Stimulated activated CD4-positive, alpha-beta T cell treated with anti-CD3 and anti-CD28 coated beads, Interleukin-15, amount 100 ng/mL, for 24 hours (primary cell): Measurements from ENCODE around the gene SLC39A7.

Experiments
- DNase-seq: peaks from one replicate; pipeline ENCODE4 v3.0.0-alpha.2; 2020

SLC39A7 gene

DNA sequence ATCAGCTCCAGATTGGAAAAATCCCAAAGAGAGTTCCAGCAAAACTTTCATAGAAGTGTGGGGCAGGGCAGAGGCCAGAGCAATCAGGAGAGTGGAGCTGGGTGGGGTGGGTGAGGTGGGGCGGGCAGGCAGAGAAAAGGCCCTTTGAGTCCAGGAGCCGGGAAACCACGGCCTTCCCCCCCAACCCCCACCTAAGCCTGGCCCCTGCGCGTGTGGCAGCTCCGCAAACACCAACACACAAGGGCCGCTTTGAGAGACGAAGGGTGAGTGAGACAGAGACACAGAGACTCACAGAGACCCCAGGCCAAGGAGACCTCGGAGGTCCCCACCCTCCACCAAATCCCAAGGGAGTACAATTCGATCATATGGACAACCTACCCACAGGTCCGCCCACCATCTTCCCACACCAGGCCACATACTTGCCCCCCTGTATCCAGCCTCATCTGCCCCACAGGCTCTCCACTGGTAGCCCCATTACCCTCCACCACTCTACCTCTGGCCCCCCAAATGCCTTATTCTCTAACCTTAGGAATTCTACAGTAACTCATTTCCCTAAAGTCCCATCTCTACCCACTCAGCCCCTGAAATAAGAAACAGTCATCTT, 10.1 kb upstream of the SLC39A7 start:
- no peak for DNase-seq

DNA sequence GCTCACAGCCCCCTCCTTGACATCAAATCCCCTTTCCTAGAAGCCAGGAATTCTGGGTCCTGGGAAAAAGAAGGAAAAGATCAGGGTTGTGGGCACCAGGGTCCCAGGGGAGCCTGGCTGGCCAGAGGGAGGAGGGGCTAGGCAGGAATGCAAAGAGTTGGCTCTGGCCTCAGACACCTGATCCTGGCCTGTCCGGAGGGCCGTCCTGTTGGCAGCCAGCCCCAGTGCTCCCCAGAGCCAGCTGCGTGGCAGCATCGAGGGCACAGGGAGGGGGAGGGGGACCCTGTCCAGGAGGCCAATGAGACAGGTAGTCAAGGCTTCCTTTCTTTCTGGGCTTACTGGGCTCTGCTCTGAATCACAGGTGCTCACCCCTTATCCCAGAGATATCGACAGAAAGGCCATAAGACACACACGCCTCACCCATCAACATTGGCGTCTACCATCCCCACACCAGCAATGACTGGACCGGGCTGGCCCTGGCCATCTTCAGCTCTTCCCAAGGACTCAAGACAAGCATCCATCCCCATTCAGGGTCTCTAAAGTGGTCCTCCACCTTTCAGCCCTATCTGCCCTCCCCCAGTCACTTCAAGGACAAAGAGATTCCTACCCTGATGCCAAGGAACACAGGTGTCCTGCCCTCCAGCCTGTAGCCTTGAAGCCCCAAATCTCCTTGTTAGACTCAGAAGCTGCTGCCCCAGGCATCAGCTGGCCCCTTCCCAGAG, 9.1 kb upstream of the SLC39A7 start:
- no peak for DNase-seq

DNA sequence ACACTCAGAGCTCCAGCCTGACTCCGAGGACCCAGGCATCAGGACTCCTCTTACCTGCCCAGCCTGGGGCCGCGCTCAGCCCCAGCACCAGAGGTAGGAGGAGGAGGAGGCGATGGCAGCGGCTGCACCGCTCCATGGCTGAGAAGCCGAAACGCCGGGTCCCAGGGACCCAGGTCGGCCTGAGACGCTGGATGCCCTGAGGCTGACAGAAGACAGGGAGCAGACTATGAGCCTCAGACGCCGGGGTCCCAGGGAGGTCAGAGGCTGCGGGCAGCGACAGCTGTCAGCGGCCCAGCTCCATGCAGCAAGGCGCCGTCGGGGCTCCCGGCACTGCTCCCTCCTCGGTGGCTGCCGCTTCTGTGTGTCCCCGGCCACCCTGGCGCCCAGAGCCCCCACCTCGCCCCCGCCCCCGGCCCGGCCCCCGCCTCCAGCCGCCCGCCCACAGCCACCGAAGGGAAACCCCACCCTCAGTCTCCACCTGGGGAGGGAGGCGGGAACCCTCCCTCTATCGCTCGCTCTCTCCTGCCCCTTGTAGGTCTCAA, 8.5 kb upstream of the SLC39A7 start, which contains the start of gene COL11A2:
COL11A2 (minus strand) TSS at position 363 of the 542 bp plus-strand sequence; CDS start at position 136, 227 bp downstream.
- peak; percentile 20 for DNase-seq

DNA sequence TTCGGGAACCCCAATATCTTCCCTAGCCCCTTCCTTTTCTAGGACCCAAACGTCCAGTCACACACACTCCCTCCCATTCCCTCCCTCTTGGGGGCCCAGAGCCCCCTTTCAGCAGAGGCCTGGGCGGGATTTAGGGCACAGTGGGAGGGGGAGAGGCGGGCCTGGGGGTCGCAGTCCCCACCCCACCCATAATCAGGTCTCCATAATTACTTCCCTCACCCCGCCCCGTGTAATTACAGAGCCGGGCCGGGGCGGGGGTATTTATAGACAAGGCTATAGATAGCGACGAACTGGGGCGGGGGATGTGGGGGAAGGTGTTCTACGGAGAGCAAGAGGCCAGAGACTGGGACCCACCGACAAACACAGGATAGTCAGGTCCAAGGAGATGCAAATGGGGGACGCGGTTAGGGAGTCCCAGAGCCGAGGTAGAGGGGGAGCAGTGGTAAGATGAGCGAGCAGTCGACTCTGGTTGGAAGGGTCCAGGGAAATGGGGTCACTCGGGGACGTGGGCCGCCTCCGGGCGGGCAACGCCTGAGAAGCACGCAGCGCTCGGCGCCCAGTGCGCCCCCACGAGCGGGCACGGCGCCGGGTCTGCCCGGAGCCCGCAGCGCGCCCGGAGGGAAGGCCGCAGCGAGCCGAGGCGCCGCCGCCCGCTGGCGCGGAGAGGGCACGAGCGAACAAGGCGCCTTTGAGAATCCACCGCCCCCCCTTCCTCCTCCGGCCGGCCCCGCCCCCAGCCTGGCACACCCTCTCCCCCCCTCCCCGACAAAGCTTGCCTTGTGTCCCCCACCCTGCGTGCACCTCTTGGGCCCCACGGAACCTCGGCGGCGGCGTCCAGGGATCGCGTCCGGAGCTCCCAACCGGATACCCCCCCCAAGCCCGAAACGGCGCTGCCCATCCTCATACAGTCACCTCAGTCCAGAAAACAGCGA, 7.7 kb upstream of the SLC39A7 start:
- DNase-seq: peak; percentile 47

DNA sequence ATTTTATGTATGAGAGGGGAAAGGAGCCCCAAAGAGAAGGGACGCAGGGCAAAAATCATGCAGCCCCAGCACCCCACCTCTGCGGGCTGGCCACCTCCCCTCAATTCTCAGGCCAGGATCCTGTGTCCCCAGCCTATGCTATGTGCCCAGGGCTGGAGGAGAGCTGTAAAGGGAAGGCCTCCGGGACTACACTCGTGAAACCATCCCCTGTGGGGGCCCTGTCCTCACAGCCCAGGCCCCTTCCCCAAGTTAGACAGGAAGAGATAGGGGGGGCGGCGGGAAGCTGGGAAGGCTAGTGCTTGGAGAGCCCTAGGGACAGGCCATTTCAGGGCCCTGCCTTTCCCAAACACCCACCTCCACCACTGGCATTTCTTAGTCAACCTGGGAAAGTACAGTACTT, 7.0 kb upstream of the SLC39A7 start:
- no peak for DNase-seq

DNA sequence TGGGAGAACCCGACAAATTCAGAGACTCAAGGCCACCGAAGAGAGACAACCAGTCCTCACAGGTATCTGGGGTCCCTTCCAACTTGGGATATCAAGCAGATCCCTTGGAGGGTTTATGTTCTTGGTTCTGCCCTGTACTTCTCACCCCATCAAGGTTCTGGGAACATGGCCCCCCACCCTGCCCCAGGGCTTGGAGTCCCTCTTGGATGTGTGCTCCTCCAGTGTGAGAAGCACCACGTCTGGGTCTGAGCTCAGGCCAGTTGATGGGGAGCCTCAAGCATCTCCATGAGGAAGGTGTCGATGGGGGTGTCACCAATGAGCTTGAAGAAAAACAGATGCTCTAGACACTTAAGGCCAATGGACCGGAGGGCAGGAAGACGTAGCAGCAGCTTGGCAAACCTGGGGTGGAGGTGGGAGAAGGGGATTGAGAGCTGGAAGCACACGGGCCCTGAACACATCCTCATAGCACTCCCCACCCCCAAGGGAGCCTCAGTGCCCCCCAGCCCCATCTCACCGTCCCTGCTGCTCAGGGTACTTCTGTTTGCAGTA, 6.2 kb upstream of the SLC39A7 start:
- DNase-seq: no peak

DNA sequence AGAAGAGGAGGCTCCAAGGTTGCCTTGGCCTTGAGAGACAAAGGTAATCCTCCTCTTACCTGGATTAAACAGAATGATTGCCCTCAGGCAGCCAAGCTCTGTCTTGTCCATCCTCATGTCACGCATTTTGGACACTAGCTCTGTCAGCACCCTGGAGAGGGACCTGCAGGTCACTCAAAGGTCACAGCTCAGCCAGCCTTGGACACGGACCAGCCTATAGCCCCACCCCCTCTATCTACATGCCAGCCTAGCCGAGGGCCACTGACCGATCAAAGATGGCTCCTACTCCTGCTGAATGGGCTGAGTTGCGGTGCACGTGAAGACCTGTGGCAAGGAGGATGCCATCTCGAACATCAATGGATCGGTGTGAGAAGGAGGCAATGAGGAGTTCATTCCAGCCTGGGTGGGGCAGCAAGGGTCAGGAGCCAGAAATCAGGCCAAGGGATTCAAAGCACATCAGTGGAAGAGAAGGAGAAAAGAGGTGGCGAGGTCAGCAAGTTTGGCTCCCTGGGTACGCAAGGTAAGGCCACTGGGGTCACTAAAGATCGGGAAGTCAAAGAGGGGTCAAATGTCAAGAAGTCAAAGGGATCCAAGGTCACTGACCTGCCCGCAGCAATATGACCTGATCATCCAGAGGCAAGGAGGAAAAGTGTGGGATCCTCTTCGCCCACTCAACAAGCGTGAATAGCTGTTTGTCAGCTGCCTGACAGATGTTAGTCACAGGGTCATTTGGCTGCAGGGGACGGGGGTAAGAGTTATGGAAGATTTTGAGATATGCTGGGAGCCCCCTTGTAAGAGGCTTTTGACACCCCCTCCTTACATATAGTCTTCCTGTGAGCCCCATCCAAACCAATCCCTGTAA, 5.1 kb upstream of the SLC39A7 start:
- DNase-seq: no peak

DNA sequence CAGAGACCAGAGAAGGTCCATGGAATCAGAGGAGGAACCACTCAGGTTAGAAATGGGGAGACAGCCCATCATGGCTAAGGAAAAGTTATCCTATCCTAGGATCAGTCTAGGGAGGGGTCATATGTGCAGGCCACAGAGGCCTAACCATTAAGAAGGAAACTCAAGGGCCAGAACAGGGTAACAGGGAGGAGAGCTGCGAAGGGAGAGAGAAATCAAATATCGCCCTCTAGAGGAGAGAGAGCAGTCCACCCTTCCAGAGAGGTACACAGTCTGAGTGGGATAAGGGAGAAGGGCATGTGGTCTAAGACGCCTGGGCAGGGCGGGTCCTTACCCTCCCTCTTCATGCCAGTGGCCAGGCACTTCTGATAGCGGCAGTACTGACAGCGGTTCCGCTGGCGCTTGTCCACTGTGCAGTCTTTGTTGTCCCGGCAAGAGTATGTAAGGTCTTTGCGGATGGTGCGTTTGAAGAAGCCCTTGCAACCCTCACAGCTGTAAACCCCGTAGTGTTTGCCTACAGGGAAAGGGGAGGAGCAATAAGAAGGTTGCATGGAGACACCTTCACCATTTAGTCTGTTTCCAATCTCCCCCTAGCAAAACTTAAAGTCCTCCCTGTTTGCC, 3.1 kb upstream of the SLC39A7 start:
- no peak for DNase-seq

DNA sequence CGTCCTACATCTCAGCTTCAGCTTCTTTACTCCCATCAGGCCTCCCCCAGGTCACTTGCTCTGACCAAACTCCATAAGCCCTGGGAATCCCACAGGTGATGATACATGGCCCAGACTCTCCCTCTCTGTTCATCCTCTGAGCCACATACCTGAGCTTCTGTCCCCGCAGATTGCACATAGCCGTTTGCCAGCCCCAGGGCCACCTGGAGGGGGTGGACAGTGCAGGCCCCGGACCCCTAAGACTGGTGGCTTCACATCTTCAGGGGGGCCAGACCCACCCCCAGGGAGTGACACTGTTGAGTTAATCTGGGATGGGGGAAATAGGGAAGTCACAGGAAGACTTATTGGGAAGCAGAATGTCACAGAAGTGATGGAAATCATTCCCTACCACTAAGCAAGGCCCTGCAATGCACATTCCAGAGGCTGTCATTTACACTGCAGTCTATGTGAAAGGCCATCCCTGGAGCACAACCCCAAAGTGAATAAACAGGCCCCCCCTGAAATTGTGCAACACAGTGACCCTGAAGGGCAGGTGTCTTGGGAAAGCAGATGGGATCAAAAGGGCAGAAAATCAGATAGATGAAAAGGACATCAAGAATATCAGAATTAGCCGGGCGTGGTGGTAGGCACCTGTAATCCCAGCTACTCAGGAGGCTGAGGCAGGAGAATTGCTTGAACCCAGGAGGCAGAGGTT, 2.4 kb upstream of the SLC39A7 start:
- no peak for DNase-seq

DNA sequence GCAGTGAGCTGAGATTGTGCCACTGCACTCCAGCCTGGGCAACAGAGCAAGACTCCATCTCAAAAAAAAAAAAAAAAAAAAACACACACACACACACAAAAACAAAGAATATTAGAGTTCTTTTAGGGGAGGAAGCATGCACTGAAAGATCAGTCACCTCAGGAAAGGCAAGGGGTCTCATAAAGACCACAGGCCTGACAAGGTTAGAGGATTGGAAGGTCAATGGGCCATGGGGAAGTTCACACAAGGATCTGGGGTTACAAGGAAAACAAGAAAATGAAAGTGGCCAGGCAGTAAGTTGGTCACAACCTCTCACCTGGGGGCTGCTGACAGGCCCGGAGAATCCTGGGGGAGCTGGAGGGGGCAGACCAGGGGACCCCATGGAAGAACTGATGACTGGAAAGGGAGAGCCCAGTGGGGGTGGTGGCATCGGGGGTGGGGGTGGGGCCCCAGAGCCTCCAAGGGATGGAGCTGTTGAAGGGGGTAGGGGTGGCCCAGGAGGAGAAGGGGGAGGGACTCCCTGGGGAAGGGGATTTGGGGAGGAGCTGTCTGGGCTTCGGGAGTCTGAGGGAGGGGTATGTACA, 1.7 kb upstream of the SLC39A7 start:
- no peak for DNase-seq

DNA sequence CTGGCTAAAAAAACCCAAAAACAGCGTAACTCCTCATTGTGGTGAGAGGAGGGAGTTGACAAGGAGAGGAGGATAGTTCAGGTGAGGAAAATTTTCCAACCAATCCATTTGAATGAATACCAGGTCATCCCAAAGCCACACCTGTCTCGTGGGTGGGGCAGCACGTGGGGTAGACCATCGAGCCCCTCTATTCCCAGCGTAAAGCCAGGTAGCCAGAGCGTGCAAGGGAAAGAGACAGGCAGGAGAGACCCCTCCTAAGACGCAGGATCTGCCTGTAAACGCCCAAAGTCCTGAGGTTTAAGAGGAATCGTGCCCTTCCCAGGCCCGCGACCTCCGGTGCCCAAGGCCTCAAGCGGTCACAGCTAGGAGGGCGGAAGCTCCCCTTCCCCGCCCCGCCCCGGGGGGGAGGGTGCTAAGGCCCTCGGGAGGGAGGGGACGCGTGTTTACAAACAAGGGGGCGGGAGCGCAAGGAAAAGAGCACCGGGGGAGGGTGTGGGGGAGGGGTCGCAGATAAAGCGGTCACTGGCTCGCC, 914 bp upstream of the SLC39A7 start:
- peak; percentile 88 for DNase-seq

DNA sequence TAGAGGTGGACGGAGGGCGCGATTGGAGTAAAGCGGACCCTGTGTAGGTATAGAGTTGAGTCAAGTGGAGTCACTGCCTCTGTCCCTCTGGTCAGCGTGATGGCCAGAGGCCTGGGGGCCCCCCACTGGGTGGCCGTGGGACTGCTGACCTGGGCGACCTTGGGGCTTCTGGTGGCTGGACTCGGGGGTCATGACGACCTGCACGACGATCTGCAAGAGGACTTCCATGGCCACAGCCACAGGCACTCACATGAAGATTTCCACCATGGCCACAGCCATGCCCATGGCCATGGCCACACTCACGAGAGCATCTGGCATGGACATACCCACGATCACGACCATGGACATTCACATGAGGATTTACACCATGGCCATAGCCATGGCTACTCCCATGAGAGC, 479 bp downstream of the SLC39A7 start:
- no peak for DNase-seq

DNA sequence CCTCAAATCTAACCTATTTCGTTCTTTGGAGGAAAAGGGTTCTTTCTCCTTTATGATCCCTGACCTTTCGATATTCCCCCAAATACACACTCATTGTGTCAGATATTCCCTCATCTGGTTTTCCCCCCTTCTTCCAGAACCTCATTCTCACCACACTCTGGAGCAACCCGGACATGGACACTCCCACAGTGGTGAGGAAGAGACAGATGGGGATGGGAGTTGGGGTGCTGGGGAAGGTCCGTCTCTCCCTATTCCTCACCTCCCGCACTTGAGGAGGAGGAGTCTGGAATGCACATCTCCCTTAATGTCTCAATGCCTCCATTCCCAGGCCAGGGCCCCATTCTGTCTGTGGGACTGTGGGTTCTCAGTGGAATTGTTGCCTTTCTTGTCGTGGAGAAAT, 1.3 kb downstream of the SLC39A7 start:
- DNase-seq: no peak

DNA sequence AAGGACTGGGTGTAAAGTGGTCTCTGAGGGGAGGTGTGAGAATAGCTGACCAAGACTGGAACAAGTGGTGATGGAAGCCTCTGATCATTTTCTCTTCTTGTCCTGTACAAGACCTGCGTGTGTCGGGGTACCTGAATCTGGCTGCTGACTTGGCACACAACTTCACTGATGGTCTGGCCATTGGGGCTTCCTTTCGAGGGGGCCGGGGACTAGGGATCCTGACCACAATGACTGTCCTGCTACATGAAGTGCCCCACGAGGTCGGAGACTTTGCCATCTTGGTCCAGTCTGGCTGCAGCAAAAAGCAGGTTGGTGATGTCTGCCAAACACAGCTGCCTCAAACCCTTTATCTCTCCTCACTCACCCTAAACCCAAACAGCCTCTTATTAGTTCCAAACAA, 2.1 kb downstream of the SLC39A7 start:
- no peak for DNase-seq

DNA sequence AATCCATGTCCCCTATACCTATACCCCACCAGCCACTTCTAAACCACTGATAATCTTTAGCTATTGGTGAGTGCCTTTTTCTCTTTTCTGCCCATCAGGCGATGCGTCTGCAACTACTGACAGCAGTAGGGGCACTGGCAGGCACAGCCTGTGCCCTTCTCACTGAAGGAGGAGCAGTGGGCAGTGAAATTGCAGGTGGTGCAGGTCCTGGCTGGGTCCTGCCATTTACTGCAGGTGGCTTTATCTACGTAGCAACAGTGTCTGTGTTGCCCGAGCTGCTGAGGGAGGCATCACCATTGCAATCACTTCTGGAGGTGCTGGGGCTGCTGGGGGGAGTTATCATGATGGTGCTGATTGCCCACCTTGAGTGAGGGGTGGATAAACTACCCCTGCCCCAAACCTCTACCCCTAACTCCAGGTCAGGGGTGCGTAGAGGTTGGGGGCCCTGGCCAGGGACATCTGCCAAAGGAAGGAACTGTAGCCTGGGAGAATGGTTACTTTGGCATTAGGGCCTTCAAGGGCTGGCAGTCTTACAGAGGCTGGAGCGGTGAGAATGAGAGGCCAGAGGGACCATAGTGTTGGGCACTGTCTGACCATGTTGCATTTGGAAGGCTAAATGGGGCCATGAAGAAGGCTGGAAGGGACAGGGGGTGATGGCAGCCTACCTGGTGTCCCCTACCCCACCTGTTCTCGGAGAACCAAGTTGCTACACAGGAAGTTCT, 2.9 kb downstream of the SLC39A7 start:
- no peak for DNase-seq

DNA sequence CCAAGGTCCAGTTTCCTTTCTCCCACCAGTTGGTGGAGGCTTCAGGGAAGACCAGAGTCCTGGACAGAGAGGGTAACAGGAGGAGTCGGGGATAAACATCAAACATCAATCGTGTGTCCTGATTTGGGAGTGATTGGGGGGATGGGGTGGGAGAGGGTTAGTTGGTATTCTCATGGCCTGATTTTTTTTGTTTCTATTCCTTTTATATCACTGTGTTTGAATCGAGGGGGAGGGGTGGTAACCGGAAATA, 3.4 kb downstream of the SLC39A7 start:
- no peak for DNase-seq

DNA sequence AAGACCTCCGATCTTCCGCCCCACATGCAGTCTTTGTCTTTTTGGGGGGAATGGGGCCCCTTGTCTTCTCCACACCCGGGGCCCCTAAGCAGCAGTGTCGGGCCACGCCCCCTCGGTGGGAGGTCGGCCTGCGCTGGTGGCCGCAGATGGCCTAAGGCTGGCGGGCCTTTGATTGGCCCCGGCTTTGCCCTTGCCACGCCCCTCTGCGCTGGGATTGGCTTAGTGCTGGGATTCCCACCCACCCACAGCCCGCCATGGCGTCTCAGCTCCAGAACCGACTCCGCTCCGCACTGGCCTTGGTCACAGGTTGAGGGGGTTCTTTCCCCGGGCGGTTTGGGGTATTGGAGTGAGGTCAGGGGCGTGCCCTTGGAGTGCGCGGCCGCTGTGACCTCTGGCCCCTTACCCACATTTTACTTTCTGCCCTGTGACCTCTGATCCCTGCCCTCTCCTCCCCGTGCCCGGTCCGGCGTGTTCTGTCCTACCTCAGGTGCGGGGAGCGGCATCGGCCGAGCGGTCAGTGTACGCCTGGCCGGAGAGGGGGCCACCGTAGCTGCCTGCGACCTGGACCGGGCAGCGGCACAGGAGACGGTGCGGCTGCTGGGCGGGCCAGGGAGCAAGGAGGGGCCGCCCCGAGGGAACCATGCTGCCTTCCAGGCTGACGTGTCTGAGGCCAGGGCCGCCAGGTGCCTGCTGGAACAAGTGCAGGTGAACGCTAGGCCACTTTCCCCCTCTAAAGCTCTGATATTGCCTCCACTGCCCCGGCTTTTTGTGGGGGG, 3.9 kb downstream of the SLC39A7 start, which contains the start of gene HSD17B8:
HSD17B8 (plus strand) TSS at position 241 of the 776 bp plus-strand sequence; CDS start at position 255, 14 bp downstream.
- peak; percentile 98 for DNase-seq

DNA sequence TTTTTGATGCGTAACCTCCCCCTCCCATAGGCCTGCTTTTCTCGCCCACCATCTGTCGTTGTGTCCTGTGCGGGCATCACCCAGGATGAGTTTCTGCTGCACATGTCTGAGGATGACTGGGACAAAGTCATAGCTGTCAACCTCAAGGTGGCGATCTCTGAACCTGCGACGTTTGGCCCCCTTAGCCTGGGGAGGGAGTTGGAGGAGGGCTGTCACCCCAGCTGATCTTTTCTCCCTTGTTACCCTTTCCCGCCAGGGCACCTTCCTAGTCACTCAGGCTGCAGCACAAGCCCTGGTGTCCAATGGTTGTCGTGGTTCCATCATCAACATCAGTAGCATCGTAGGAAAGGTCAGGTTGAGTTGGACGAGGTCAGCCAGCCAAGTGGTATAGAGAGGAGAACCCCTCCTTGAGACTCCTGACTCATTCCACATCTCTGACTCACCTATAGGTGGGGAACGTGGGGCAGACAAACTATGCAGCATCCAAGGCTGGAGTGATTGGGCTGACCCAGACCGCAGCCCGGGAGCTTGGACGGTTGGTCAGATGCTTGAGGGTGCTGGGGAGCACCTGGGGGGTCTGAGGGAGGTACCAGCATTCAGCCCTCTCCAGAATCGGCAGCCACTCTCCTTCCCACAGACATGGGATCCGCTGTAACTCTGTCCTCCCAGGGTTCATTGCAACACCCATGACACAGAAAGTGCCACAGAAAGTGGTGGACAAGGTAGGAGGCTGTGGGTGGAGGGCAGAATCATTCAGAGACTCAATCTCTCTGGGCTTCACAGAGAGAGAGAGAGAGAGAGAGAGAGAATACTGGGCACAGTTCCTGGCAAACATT, 4.7 kb downstream of the SLC39A7 start:
- DNase-seq: peak; percentile 64
